Hematopoietic multipotent progenitor cell treated with erythropoietin and hydrocortisone succinate and interleukin-3 and kit ligand, for 8 days (in vitro differentiated cells): Measurements from ENCODE around the gene DPP3.
"Not testable (repeated sequence)": the region's sequence is repeated elsewhere in the genome, so short reads cannot be mapped to it uniquely, and the experiment has no call there.

Source experiments
- DNase-seq: peaks from one replicate; pipeline ENCODE4 v3.0.0-alpha.2; 2015

DPP3 gene, protein sequence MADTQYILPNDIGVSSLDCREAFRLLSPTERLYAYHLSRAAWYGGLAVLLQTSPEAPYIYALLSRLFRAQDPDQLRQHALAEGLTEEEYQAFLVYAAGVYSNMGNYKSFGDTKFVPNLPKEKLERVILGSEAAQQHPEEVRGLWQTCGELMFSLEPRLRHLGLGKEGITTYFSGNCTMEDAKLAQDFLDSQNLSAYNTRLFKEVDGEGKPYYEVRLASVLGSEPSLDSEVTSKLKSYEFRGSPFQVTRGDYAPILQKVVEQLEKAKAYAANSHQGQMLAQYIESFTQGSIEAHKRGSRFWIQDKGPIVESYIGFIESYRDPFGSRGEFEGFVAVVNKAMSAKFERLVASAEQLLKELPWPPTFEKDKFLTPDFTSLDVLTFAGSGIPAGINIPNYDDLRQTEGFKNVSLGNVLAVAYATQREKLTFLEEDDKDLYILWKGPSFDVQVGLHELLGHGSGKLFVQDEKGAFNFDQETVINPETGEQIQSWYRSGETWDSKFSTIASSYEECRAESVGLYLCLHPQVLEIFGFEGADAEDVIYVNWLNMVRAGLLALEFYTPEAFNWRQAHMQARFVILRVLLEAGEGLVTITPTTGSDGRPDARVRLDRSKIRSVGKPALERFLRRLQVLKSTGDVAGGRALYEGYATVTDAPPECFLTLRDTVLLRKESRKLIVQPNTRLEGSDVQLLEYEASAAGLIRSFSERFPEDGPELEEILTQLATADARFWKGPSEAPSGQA

DNA sequence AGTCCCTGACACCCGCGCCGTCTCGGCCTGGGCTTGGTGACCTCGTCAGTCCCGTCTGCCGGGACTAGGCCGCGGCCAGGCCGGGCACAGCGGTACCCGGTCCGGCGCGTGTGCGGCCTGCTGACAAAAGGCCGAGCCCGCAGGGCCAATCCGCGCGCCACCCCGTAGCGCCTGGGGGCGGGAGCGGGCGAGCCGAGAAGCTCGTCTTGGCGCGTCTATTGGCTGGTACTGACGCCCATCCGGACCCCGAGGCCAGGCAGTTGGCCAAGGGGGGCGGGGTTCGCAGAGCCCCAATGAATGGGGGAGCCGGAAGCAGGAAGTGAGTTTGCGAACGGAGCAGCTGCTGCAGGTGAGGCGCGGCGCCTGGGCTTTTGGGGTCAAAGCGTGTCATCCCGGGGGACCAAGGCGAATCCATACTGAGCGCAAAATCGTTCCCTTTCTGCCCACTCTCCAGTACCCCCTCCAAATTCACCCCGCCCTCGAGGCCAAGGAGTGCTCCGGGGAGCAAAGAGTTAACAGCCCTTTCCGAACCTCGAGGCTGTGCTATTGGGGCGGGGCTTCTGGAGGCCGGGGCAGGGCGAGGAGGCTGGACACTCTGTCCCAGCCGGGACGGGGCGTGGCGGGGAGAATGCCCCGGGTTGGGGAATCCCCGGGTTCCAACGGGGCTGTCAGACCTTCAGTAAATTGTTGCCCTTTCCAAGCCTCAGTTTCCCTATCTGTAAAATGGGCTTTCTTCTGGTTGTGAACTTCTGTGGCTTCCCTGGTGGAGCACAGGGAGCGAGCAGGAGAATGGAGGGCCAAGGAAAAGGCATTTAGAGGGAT, at the start of gene DPP3:
Gene DPP3 (plus strand): TSS at position 318 of the 822 bp plus-strand sequence. CDS start 1,767 bp downstream, outside the sequence.
- peak; percentile 97 for DNase-seq

DNA sequence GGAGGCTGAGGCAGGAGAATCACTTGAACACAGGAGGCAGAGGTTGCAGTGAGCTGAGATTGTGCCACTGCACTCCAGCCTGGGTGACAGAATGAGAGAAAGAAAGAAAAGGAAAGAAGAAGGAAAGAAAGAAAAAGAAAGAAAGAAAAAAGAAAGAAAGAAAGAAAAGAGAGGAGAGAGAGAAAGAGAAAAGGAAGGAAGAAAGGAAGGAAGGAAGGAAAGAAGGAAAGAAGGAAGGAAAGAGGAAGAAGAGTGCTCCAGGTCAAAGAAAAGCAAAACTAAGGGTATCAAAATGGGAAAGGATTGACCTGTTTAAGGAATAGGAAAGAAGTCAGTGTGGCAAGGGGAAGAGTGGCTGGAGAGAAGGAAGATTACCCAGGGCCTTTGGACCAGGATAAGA, 48.9 kb upstream of the DPP3 start:
- not testable (repeated sequence) for DNase-seq

DNA sequence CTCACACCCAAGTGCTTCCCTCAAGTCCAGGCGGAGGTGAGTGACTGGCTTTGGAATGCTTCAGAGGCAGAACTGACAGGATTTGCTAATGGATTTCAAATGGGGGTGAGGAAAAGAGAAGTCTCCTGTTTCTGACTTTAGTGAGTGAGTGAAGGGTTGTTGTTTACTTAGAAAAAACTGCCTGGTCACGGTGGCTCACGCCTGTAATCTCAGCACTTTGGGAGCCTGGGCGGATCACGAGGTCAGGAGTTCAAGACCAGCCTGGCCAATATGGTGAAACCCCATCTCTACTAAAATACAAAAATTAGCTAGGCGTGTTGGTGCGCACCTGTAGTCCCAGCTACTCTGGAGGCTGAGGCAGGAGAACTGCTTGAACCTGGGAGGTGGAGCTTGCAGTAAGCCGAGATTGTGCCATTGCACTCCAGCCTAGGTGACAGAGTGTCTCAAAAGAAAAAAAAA, 48.3 kb upstream of the DPP3 start:
- not testable (repeated sequence) for DNase-seq

DNA sequence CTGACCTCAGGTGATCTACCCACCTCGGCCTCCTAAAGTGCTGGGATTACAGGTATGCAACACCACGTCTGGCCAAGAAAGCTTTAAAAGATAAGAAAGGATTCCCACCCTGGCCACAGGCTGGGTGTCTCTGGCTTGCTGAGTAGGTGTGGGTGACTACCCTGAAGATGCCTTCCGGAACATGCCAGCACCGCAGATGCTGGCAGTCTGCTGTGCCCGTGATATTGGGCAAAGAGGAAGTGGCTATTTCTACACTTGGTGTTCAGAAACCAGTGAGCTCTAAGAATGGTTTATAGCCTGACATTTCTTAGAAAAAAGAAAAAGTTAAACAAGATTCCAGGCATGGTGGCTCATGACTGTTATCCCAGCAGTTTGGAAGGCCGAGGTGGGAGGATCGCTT, 47.6 kb upstream of the DPP3 start:
- no peak for DNase-seq

DNA sequence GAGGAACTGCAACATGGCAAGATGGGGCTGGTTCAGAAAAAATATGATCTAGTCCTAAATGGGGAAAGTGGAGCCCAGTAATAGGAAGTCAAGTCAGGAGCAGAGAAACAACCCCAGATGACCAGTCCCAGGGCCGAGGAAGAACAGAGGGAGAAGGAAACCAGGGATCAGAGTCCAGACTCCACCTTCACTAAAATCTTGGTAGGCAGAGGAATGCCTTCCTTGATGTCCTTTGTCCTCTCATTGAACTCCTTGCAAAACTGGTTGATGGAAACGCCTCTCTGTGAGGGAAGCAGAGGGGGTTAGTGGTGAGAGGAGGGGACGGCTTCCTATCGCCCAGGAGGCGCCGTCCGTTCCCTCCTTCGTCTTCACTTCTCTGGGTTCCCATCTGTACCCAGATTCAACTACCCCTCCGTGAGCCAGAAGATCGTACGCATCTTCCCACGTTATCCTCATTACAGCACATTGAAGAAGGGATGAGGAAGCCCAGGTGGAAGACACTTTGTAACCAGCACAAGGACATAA, 42.2 kb upstream of the DPP3 start:
- DNase-seq, result peak; percentile 6

DNA sequence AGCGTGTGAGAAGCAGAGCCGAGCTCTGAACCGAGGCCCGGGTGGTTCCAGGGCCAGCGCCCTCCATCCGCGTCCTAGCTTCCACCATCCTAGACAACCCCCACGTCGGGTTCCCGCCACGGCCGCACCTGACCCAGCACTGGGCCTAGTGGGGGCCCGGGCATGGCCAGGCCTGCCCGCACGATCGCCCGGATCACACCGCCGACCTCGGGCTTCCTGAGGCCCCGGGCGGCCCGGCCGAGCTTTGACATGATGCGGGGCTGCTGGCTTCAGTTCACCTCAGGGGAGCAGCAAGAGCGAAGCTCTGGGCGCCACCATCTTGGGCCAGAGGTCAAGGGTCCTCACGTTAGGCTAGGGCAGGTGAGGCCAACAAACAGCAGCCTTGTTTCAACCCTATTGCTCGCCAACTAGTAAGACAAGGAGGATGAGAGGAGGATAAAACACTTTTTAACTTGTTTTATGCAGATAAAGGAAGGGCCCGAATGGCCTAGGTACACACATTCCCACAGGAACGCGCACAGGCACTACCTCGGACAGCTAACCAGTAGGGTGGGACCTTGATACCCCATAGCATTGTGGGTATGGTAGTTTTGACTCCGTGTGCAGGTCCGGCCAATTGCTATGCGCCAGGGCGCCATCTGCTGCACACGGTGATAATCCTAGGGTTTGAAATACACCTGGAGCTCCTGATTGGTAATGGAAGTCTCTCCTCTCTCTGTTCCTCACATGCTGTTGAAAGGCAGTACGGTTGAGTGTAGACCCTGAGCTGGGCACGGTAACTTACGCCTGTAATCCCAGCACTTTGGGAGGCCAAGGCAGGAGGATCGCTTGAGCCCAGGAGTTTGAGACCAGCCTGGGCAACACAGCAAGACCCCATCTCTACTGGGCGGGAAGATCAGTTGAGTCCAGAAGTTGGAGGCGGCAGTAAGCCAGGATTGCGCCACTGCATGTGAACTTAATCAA, 41.4 kb upstream of the DPP3 start, which contains the start of gene MRPL11:
Gene MRPL11 (minus strand): TSS at position 345 of the 963 bp plus-strand sequence. CDS start 94 bp downstream, at position 251.
- DNase-seq, result peak; percentile 95

DNA sequence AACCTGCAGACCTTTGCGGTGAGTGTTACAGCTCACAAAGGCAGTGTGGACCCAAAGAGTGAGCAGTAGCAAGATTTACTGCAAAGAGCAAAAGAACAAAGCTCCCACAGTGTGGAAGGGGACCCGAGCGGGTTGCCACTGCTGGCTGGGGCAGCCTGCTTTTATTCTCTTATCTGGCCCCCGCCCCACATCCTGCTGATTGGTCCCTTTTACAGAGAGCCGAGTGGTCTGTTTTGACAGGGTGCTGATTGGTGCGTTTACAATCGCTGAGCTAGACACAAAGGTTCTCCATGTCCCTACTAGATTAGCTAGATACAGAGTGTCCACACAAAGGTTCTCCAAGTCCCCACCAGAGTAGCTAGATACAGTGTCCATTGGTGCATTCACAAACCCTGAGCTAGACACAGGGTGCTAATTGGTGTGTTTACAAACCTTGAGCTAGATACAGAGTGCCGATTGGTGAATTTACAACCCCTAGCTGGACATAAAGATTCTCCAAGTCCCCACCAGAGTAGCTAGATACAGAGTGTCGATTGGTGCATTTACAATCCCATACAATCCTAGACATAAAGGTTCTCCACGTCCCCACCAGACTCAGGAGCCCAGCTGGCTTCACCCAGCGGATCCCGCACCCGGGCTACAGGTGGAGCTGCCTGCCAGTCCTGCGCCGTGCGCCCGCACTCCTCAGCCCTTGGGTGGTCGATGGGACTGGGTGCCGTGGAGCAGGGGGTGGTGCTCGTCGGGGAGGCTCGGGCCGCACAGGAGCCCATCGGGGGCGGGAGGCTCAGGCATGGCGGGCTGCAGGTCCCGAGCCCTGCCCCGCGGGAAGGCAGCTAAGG, 39.9 kb upstream of the DPP3 start:
- DNase-seq, result not testable (repeated sequence)

DNA sequence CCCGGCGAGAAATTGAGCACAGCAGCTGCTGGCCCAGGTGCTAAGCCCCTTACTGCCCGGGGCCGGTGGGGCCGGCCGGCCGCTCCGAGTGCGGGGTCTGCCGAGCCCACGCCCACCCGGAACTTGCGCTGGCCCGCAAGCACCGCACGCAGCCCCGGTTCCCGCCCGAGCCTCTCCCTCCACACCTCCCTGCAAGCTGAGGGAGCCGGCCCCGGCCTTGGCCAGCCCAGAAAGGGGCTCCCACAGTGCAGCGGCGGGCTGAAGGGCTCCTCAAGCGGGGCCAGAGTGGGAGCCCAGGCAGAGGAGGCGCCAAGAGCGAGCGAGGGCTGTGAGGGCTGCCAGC, 39.3 kb upstream of the DPP3 start:
- not testable (repeated sequence) for DNase-seq

DNA sequence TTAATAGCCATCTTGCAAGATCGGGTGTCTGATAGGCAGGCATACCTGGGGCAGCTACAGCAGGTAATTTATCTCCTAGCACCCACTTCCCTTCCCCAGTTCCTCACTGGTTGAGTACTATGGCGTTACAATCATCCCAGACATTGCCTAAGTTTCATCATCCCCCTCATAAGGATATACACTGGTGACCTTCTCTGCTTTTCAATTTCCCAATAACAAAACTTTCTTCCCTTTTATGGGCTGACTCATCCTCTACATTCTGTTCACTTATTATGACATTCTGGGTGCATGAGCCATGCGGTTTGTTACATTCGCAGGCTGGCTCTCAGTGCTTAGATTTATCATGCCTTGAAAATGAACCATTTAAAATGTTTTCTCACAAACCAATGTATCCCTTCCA, 36.6 kb upstream of the DPP3 start:
- DNase-seq, result no peak

DNA sequence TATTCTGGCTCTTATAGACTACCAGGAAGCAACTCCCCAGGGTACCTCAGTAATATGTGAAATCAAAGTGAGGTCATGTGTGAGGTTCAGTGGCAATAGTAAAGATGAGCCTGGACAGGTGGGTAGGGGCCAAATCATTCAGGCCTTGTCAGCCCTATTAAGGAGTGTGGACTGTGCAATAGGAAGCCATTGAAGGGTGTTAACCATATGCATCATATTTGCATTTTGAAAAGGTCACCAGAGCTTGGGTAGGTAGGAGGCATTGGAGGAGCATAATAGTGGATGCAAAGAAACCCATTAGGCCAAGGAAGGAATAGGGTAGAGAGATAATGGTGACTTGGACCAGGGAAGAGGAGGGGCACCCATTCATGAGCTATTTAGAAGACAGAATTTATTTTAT, 33.2 kb upstream of the DPP3 start:
- DNase-seq, result no peak

DNA sequence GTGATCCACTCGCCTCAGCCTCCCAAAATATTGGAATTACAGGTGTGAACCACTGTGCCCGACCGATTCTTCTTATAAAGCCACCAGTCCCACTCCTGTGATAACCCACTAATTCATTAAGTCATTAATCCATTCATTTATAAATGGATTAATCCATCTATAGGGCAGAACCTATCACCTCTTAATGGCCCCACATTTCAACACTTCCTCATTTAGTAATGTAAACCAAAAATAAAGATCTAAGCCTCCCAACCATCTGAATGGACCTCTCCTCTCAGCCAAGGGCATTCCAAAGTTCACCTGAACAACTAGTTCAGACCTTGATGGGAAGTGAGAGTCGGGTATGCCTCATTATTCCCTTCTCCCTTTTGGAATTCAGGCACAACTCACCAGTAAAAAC, 31.7 kb upstream of the DPP3 start:
- DNase-seq, result no peak

DNA sequence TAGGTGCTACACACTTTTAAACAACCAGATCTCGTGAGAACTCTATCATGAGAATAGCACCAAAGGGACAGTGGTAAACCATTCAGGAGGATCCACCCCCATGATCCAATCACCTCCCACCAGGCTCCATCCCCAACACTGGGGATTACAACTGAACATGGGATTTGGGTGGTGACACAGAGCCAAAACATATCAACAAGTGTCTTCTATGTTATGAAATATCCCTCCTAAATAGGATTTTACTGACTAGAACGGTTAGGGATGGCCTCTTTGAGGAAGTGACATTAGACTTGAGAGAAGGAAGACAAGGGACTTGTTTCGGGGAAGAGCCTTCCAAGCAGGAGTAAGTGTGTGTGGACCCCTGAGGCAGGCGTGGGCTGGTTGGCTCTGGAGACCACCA, 29.7 kb upstream of the DPP3 start:
- no peak for DNase-seq

DNA sequence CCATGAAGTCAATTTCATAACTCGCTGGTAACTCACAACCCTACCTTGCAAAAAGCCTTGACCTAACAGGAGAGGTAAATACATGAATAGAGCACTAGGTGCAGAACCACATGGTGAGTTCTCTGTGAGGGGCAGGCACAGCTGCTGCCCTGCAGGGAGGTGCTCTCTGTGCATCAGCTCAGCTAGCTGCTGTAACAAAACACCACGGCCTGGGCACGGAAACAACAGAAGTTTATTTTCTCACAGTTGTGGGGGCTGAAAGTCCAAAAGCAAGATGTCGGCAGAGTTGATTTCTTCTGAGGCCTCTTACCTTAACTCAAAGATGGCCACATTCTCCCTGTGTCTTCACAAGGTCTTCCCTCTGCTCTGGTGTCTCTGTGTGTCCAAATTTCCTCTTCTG, 28.6 kb upstream of the DPP3 start:
- DNase-seq, result no peak

DNA sequence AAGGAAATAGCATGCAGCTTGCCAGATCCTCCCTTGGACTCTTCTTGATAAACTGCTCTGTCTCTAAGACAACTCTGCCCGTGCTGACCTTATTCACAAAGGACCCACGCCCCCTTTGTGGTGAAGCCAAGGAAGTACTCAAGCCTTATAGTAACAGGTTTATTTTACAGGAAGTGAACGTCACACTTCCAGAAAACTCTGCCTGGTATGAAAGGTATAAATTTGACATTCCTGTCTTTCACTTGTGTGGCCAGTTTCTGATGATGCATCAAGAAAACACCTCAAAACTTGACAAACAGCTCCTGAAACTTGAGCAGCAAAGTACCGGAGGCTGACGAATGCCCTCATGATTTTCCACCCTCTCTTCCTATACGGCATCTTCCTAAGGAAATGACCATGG, 26.0 kb upstream of the DPP3 start:
- no peak for DNase-seq

DNA sequence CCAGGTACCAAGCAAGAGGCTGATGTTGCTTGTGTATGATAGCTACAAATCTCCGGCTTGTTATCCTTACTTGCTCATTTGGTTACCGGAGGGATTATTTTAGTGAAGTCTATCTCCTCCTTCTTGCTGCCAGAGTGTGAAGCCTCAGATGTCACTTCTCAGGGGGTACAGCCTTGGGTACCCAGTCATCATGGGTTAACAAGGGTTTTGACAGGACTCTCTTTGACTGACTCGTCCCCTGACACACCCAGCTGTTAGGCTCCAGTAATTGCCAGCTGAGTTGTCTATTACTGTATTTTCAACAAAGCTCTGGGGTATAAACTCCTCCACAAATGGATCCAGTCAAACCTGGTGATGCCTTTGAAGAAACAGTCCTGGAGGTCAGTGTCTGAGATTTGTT, 25.4 kb upstream of the DPP3 start:
- no peak for DNase-seq

DNA sequence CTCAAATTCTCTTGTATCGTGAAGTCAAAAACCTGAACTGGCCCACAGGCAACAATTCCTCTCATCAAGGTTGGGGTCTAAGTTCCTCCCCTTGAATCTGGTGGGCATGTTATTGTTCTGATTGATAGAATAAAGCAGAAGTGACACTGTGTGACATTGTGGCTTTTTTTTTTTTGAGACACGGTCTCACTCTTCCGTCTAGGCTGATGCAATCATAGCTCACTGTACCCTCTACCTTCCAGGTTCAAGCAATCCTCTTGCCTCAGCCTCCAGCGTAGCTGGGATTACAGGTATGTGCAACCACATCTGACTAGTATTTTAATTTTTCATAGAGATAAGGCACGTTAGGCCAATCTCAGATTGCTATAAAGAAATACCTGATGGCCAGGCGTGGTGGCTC, 22.4 kb upstream of the DPP3 start:
- no peak for DNase-seq

DNA sequence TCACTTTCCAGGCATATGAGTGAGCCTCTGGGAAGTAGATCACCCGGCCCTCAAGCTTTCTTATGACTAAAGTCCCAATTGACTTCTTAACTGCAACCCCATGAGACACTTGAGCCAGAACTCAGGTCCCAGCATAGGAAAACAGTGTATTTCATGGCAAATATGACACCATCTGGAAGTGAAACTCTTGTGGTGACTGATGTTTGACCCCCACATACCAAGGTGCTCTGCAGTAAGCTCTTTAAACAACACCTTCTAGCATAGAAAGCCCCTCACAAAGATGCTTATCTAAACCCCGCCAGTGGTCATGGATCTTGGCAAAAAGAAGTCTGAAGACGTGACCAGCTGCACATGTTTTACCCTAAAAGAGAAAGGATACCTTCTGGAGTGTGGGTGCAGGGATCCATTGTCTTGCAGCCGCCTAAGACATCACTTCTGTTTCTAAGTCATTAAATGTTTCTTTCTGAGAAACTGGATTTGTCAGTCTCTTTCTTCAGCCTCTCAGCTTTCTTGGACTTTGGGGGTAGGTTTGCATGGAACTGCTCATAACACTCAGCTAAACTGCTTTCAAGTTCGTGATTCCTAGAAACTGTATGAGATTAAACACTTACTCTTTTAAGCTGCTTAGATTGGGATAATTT, 21.0 kb upstream of the DPP3 start:
- DNase-seq, result no peak

DNA sequence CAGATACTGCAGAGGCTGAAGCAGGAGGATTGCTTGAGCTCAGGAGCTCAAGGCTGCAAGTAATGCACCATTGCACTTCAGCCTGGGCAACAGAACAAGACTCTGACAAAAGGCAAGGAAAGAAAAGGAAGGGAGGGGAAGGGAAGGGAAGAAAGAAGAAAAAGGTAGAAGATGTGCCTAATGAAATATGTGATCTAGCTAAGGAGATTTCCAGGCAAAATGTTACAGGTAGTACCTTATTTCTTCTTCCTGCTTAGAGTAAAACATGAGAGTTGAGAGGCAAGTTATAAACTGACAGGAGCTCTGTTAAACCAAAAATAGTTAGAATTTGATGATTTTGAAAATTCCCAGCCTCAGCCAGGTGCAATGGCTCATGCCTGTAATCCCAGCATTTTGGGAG, 18.2 kb upstream of the DPP3 start:
- DNase-seq, result no peak

DNA sequence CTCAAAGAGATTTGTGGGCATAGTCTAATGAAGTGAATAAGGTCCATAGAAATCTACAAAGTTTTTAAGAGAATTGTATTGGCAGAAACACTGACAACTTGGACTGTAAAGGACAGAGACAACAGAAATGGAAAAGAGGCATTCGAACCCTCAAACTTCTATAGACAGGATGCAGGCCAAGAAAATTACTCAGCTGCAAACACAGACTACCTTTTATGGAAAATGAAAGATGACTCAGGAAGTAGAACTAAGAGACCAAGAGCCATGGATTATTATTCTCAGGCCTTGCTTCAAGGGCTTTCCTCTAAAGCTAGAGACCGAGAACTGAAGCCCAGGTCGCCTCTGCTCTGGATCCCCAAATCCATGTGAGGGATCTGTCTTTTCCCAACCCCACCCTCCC, 17.3 kb upstream of the DPP3 start:
- no peak for DNase-seq

DNA sequence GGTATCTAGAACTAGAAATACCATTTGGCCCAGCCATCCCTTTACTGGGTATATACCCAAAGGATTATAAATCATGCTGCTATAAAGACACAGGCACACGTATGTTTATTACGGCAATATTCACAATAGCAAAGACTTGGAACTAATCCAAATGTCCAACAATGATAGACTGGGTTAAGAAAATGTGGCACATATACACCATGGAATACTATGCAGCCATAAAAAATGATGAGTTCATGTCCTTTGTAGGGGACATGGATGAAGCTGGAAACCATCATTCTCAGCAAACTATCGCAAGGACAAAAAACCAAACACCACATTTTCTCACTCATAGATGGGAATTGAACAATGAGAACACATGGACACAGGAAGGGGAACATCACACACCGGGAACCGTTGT, 16.1 kb upstream of the DPP3 start:
- DNase-seq, result not testable (repeated sequence)
